Neural cell (in vitro differentiated cells): Measurements from ENCODE around the gene OTOG. TPM values are rescaled to one million over a fixed set of nuclear protein-coding genes. Genes with fewer than 3 reads are reported as not detected.

Experiments used
- H2AFZ ChIP-seq: fragments of 200-600, 300-800 bp; sonication (generic), shearing (Covaris generic); 2 replicates; pipeline ENCODE4 v1.6.0; 2014; ENCODE audit warnings: low read depth, mild to moderate bottlenecking, antibody characterized with exemption, low read length, moderate library complexity
- H3F3A ChIP-seq: fragments of 200-600 bp; shearing (Covaris generic); 2 replicates; pipeline ENCODE4 v1.6.1; 2016; ENCODE audit warnings: mild to moderate bottlenecking, moderate library complexity, mixed read lengths, antibody characterized with exemption, low read length; ENCODE audit not compliant: insufficient read depth, poor library complexity, severe bottlenecking
- H3K27ac ChIP-seq: fragments of 200-600, 300-800 bp; sonication (generic), shearing (Covaris generic); 2 replicates; pipeline ENCODE4 v1.5.1; 2014; ENCODE audit warnings: mild to moderate bottlenecking, low read length, moderate library complexity
- H3K27me3 ChIP-seq: fragments of 300-800, 200-600 bp; sonication (generic), shearing (Covaris generic); 2 replicates; pipeline ENCODE4 v1.6.0; 2014; ENCODE audit warnings: mild to moderate bottlenecking, low read depth, low read length, moderate library complexity; ENCODE audit not compliant: insufficient read depth
- H3K36me3 ChIP-seq: fragments of 300-800, 200-600 bp; sonication (generic), shearing (Covaris generic); 2 replicates; pipeline ENCODE4 v1.5.1; 2014; ENCODE audit warnings: mild to moderate bottlenecking, antibody characterized with exemption, low read length, moderate library complexity; ENCODE audit not compliant: insufficient read depth
- H3K4me2 ChIP-seq: fragments of 300-800, 200-600 bp; sonication (generic), shearing (Covaris generic); 2 replicates; pipeline ENCODE4 v1.6.0; 2014; ENCODE audit warnings: mild to moderate bottlenecking, low read length
- H3K4me3 ChIP-seq: fragments of 300-800, 200-600 bp; sonication (generic), shearing (Covaris generic); 2 replicates; pipeline ENCODE4 v1.5.1; 2014; ENCODE audit warnings: mild to moderate bottlenecking, low read length, moderate library complexity
- H3K79me2 ChIP-seq: fragments of 200-600 bp; shearing (Covaris generic); replicated peaks from 2 replicates; pipeline ENCODE4 v1.6.0; 2014; ENCODE audit warnings: mild to moderate bottlenecking, low read length, moderate library complexity; ENCODE audit not compliant: insufficient read depth
- H3K9ac ChIP-seq: fragments of 300-800, 200-600 bp; sonication (generic), shearing (Covaris generic); 2 replicates; pipeline ENCODE4 v1.6.1; 2016; ENCODE audit warnings: mild to moderate bottlenecking, low read length, mixed read lengths
- H3K9me2 ChIP-seq: fragments of 200-600 bp; shearing (Covaris generic); 2 replicates; pipeline ENCODE4 v1.6.1; 2016; ENCODE audit warnings: mild to moderate bottlenecking, low read length, mixed read lengths; ENCODE audit not compliant: insufficient read depth
- H3K9me3 ChIP-seq: fragments of 200-600, 300-800 bp; sonication (generic), shearing (Covaris generic); 2 replicates; pipeline ENCODE4 v1.6.1; 2016; ENCODE audit warnings: mild to moderate bottlenecking, mixed run types, low read length, moderate library complexity, mixed read lengths
- H4K20me1 ChIP-seq: fragments of 200-600 bp; shearing (Covaris generic); 2 replicates; pipeline ENCODE4 v1.6.1; 2016; ENCODE audit warnings: mild to moderate bottlenecking, mixed run types; ENCODE audit not compliant: insufficient read depth
- CTCF ChIP-seq: fragments of 450-650 bp; IDR thresholded peaks from 2 replicates; pipeline ENCODE4 v1.5.1; 2014; ENCODE audit warnings: antibody characterized with exemption, mild to moderate bottlenecking, moderate library complexity; ENCODE audit not compliant: poor library complexity, severe bottlenecking
- EP300 ChIP-seq: fragments of 450-650 bp; conservative IDR thresholded peaks from 2 replicates; pipeline ENCODE4 v1.6.1; 2014; ENCODE audit warnings: antibody characterized with exemption, mild to moderate bottlenecking, moderate library complexity; ENCODE audit not compliant: poor library complexity, severe bottlenecking
- EZH2 ChIP-seq: fragments of 200-600, 300-800 bp; shearing (Covaris generic), sonication (generic); IDR thresholded peaks from 2 replicates; pipeline ENCODE4 v1.6.1; 2014; ENCODE audit warnings: antibody characterized with exemption, low read length, borderline replicate concordance, mild to moderate bottlenecking; ENCODE audit not compliant: insufficient read depth, poor library complexity, severe bottlenecking
- MXI1 ChIP-seq: fragments of 450-650 bp; conservative IDR thresholded peaks from 2 replicates; pipeline ENCODE4 v1.6.1; 2014; ENCODE audit warnings: antibody characterized with exemption, mild to moderate bottlenecking; ENCODE audit not compliant: poor library complexity, severe bottlenecking
- POLR2AphosphoS5 ChIP-seq: IDR thresholded peaks from 2 replicates; pipeline ENCODE4 v1.6.1; 2012
- RAD21 ChIP-seq: fragments of 450-650 bp; conservative IDR thresholded peaks from 2 replicates; pipeline ENCODE4 v1.6.1; 2014; ENCODE audit warnings: antibody characterized with exemption, mild to moderate bottlenecking, moderate library complexity
- SMC3 ChIP-seq: fragments of 450-650 bp; conservative IDR thresholded peaks from 2 replicates; pipeline ENCODE4 v1.6.1; 2014; ENCODE audit warnings: antibody characterized with exemption, mild to moderate bottlenecking, moderate library complexity; ENCODE audit not compliant: poor library complexity
- TAF1 ChIP-seq: IDR thresholded peaks from 2 replicates; pipeline ENCODE4 v1.6.1; 2012; ENCODE audit warnings: low read depth
- polyA plus RNA-seq: library from polyadenylated mRNA; depleted of rRNA; stranded (reverse); fragments of >200 nt; gene quantifications from 2 replicates; pipeline ENCODE4 v1.2.3, GENCODE V29; 2014
- TF ChIP-seq, protein P1 (sequence below): IDR thresholded peaks from 2 replicates; pipeline ENCODE4 v1.6.1; 2012; ENCODE audit warnings: borderline replicate concordance

Gene OTOG
- polyA plus RNA-seq, 1 donor from 2014 or later: not detected

GRCh38 chr11:17631702-17632365 lies 84.8 kb downstream of the OTOG start:
- no peaks in the 10 kb centered on the region for H3K9me3 ChIP-seq
- no peaks in the 10 kb centered on the region for H3K9me2 ChIP-seq
- H3K27ac ChIP-seq: no peak overlapping the region
- no peaks in the 10 kb centered on the region for H3F3A ChIP-seq
- no peak overlapping the region for H3K4me3 ChIP-seq
- no peaks in the 10 kb centered on the region for H3K27me3 ChIP-seq
- no peak overlapping the region for H3K4me2 ChIP-seq
- H4K20me1 ChIP-seq: no peaks in the 10 kb centered on the region
- no peaks in the 10 kb centered on the region for H3K79me2 ChIP-seq
- no peak for TF ChIP-seq RAD21
- no peak overlapping the region for H2AFZ ChIP-seq
- H3K36me3 ChIP-seq: no peaks in the 10 kb centered on the region
- no peak overlapping the region for H3K9ac ChIP-seq

- H3K9me3 ChIP-seq: no peaks in the 10 kb centered on the region
- H3K36me3 ChIP-seq: no peaks in the 10 kb centered on the region
- no peak overlapping the region for H3K4me2 ChIP-seq
- TF ChIP-seq, protein P1, sequence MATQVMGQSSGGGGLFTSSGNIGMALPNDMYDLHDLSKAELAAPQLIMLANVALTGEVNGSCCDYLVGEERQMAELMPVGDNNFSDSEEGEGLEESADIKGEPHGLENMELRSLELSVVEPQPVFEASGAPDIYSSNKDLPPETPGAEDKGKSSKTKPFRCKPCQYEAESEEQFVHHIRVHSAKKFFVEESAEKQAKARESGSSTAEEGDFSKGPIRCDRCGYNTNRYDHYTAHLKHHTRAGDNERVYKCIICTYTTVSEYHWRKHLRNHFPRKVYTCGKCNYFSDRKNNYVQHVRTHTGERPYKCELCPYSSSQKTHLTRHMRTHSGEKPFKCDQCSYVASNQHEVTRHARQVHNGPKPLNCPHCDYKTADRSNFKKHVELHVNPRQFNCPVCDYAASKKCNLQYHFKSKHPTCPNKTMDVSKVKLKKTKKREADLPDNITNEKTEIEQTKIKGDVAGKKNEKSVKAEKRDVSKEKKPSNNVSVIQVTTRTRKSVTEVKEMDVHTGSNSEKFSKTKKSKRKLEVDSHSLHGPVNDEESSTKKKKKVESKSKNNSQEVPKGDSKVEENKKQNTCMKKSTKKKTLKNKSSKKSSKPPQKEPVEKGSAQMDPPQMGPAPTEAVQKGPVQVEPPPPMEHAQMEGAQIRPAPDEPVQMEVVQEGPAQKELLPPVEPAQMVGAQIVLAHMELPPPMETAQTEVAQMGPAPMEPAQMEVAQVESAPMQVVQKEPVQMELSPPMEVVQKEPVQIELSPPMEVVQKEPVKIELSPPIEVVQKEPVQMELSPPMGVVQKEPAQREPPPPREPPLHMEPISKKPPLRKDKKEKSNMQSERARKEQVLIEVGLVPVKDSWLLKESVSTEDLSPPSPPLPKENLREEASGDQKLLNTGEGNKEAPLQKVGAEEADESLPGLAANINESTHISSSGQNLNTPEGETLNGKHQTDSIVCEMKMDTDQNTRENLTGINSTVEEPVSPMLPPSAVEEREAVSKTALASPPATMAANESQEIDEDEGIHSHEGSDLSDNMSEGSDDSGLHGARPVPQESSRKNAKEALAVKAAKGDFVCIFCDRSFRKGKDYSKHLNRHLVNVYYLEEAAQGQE: no peak
- TF ChIP-seq TAF1: no peak
- TF ChIP-seq SMC3: no peak
- no peak for TF ChIP-seq EP300
- no peak for TF ChIP-seq RAD21
- no peak for TF ChIP-seq MXI1
- no peak for TF ChIP-seq POLR2AphosphoS5
- TF ChIP-seq CTCF: no peak
- no peak for TF ChIP-seq EZH2
- H3K9ac ChIP-seq: no peak overlapping the region
- no peaks in the 10 kb centered on the region for H3F3A ChIP-seq
- no peaks in the 10 kb centered on the region for H3K79me2 ChIP-seq
- H3K9me2 ChIP-seq: no peaks in the 10 kb centered on the region
- H3K27me3 ChIP-seq: no peaks in the 10 kb centered on the region
- H4K20me1 ChIP-seq: no peaks in the 10 kb centered on the region
- no peak overlapping the region for H3K27ac ChIP-seq
- H3K4me3 ChIP-seq: no peak overlapping the region
- H2AFZ ChIP-seq: no peak overlapping the region
Observed at GRCh38 chr11:17633279-17633986, 86.4 kb downstream of the OTOG start.
